Measurements from ENCODE around the gene FADS3. TPM values are rescaled to one million over a fixed set of nuclear protein-coding genes. Genes with fewer than 3 reads are reported as not detected.

Gene FADS3
- total RNA-seq, 4 donors from 2014 or later = 19.5 to 96.9 (median 31.6) TPM

DNA sequence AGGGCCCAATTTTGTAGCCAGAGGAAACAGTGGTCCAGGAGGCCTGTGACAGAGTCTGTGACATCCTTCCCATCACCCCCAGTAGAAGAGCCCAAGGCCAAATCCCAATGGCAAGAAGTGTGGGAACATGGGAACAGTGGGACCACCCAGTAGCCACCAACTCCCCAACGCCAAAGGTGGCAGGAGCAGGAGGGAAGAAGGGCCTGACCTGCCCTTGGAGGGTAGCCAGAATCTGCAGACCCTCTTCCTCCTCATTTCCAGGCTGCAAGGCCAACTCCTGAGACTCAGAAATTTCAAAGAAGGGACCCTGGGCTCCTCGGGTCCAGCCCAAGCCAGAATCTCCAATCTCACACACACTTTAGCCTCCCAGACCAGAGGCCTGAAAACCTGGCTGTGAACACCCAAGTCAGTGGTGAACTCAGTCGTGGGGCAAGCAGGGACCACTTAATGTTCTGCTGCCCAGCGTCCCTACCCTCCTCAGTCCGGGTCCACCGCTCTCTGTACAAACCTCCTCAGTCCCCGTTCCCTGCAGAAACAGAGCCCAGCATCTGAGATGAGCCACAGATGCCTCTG is 19.9 kb upstream of the FADS3 start:
- 72% methylated on average over 7 of the region's 7 CpGs; no CpG with 5 or more reads in 1 of the 2 donors for WGBS, 2 donors (ENCODE audit: low coverage in 1 of 2)
- H3K27me3 ChIP-seq = peaks cover under 1% of the 10 kb centered on the region
- intact Hi-C loops (cut with DNase I; ENCODE audit: low total_unique reads) = no loop called here
- no peaks in the 10 kb centered on the region for H3K9me3 ChIP-seq
- peaks cover 0 to 23% (median 1%) of the 10 kb centered on the region in 4 donors for H3K4me1 ChIP-seq
- DNase-seq = no peak
- no peaks in the 10 kb centered on the region for H3K36me3 ChIP-seq
- peak overlapping the region in 2 of 4 donors; percentile 11 to 43 for H3K27ac ChIP-seq
- in situ Hi-C loops (cut with MboI; ENCODE audit: low pct_ligation_motif_present in 1 of 4, low pct_unique_long_range_greater_than_20kb in 1 of 4, low sequenced_read_pairs in 3 of 4) = no loop called here
- H3K4me3 ChIP-seq = no peak overlapping the region
- TF ChIP-seq EP300 (IDR thresholded peaks at IDR 0.05; ENCODE audit: low read depth) (no peak), POLR2AphosphoS5 (IDR thresholded peaks at IDR 0.05) (no peak), POLR2A (IDR thresholded peaks at IDR 0.05) (no peak)
- TF ChIP-seq, protein P1, sequence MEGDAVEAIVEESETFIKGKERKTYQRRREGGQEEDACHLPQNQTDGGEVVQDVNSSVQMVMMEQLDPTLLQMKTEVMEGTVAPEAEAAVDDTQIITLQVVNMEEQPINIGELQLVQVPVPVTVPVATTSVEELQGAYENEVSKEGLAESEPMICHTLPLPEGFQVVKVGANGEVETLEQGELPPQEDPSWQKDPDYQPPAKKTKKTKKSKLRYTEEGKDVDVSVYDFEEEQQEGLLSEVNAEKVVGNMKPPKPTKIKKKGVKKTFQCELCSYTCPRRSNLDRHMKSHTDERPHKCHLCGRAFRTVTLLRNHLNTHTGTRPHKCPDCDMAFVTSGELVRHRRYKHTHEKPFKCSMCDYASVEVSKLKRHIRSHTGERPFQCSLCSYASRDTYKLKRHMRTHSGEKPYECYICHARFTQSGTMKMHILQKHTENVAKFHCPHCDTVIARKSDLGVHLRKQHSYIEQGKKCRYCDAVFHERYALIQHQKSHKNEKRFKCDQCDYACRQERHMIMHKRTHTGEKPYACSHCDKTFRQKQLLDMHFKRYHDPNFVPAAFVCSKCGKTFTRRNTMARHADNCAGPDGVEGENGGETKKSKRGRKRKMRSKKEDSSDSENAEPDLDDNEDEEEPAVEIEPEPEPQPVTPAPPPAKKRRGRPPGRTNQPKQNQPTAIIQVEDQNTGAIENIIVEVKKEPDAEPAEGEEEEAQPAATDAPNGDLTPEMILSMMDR (IDR thresholded peaks at IDR 0.05) = no peak

DNA sequence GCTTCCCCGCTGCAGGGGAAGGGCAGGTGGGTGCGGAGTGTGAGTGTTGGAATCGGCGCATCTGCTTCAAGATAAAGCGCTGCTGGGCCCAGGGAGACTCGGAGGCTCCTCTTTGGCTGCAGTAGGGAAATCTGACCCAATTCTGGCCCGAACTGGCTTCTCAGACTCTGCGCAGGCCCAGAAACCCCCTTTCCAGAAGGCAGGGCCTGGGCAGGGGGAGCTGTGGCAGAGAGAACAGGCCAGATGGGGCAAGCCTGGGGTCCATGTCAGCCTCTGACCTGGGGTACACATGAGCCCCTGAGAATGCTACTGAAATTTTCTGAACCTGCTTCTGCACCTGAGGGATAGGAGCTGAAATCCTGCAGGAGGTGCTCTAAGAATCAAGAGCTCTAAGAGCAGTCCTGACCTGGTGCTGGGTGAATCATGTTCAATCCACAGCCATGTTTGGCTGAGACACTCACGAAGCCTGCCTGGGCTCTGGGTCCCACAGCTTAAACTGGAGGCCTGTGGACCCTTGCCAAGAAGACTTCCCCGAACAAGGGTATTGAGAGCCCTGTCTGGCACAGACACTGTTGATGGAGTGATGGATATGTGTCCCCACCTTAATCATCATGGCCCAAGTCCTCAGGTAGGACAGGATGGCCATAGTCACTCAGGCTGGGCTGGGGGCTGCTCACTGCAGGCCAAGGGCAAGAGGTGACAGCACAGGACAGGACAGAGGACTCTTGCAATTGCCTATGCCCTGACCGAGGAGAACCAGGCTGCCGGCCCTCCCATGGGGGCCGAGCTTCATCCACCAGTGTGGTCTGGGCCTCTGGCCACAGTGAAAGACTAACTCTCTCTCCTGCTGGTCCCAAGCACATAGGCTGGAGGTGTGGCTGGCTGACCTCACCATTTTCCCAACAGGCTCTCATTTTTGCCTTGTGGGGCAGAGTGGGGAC is 19.1 kb upstream of the FADS3 start:
- no peaks in the 10 kb centered on the region for H3K27me3 ChIP-seq
- DNase-seq = no peak
- H3K27ac ChIP-seq = peak overlapping the region in 1 of 4 donors; percentile 43
- no peak overlapping the region for H3K4me3 ChIP-seq
- in situ Hi-C loops (cut with MboI; ENCODE audit: low pct_ligation_motif_present in 1 of 4, low pct_unique_long_range_greater_than_20kb in 1 of 4, low sequenced_read_pairs in 3 of 4) = no loop called here
- WGBS, 2 donors (ENCODE audit: low coverage in 1 of 2) = 73 to 79% methylated on average over 3 to 13 of the region's 13 CpGs
- no peaks in the 10 kb centered on the region for H3K9me3 ChIP-seq
- intact Hi-C loops (cut with DNase I; ENCODE audit: low total_unique reads) = no loop called here
- no peak for TF ChIP-seq POLR2A (IDR thresholded peaks at IDR 0.05)
- TF ChIP-seq, protein P1 (IDR thresholded peaks at IDR 0.05) = no peak
- no peak for TF ChIP-seq EP300 (IDR thresholded peaks at IDR 0.05; ENCODE audit: low read depth)
- no peak for TF ChIP-seq POLR2AphosphoS5 (IDR thresholded peaks at IDR 0.05)
- no peaks in the 10 kb centered on the region for H3K36me3 ChIP-seq
- H3K4me1 ChIP-seq = peaks cover 0 to 23% (median 1%) of the 10 kb centered on the region in 4 donors

DNA sequence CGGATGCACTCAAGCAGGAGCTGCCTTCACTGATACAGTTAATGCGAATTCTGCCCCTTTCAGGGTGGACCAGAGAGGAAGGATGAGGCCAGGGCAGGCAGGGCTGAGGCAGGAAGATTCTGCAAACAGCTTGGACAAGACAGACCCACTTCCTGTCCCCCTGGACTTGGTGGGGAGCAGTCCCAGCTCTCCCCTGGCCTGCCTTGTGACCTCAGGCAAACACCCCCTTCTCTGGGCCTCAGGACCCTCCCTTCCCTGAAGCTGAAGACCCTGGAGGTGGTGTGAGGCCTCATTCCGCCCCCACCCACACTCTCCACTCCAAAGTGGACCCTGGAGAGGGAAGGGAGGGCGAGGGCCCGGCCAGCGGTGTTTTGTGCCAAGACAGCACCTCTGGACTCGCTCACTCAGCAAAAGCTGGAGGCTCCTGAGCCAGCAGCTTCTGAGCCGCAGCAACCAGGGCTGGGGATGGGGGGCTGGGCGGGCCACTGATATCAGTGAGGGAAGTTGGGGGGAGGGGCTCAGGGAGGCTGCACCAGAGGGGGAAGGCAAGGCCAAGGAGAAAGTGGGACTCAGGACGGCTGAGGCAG is 17.5 kb upstream of the FADS3 start:
- peak overlapping the region in 2 of 4 donors; percentile 18 to 25 for H3K27ac ChIP-seq
- TF ChIP-seq, protein P1 (IDR thresholded peaks at IDR 0.05) = no peak
- TF ChIP-seq POLR2AphosphoS5 (IDR thresholded peaks at IDR 0.05) = no peak
- no peak for TF ChIP-seq EP300 (IDR thresholded peaks at IDR 0.05; ENCODE audit: low read depth)
- no peak for TF ChIP-seq POLR2A (IDR thresholded peaks at IDR 0.05)
- H3K4me3 ChIP-seq = no peak overlapping the region
- intact Hi-C loops (cut with DNase I; ENCODE audit: low total_unique reads) (no loop called here), in situ Hi-C loops (cut with MboI; ENCODE audit: low pct_ligation_motif_present in 1 of 4, low pct_unique_long_range_greater_than_20kb in 1 of 4, low sequenced_read_pairs in 3 of 4) (no loop called here)
- no peaks in the 10 kb centered on the region for H3K9me3 ChIP-seq
- DNase-seq = peak; percentile 39
- 60 to 67% methylated on average over 1 to 9 of the region's 10 CpGs for WGBS, 2 donors (ENCODE audit: low coverage in 1 of 2)
- H3K36me3 ChIP-seq = no peaks in the 10 kb centered on the region
- H3K27me3 ChIP-seq = no peaks in the 10 kb centered on the region
- peaks cover 0 to 23% (median 1%) of the 10 kb centered on the region in 4 donors for H3K4me1 ChIP-seq
